H1 (cell line): ENCODE results near the gene SPAG16. TPM values are rescaled to one million over a fixed set of nuclear protein-coding genes. Genes with fewer than 3 reads are reported as not detected.

ENCODE experiments used
- CTCF ChIA-PET: fragments of 300-600 bp; sonication (Branson Sonifier 250); formaldehyde crosslinking; loops from one replicate; lab custom pipeline; 2021; ENCODE audit not compliant: partially characterized antibody; lab: Charles Lee
- POLR2A ChIA-PET: fragments of 300-600 bp; sonication (Branson Sonifier 250); formaldehyde crosslinking; loops from one replicate; lab custom pipeline; 2021; ENCODE audit warnings: inconsistent platforms; ENCODE audit not compliant: partially characterized antibody; lab: Charles Lee
- DNase-seq, 2 experiments: peaks; one replicate each; pipeline versions ENCODE4 v3.0.0 to v3.0.0-alpha.2; 2010 to 2022; ENCODE audit warnings: low spot score in 2 of 2, low read depth in 1 of 2, mixed read lengths in 1 of 2
- FAIRE-seq: peaks from 2 replicates; lab custom pipeline; 2011; peaks lifted over from hg19 to GRCh38; lab: Jason Lieb, UNC
- H2AFZ ChIP-seq: 2 replicates; pipeline ENCODE4 v1.8.1; 2012; ENCODE audit warnings: low read length, inconsistent platforms
- H2AK5ac ChIP-seq: 2 replicates; pipeline ENCODE4 v1.6.1; 2013; ENCODE audit warnings: low read depth, low read length
- H2BK120ac ChIP-seq: replicated peaks from 2 replicates; pipeline ENCODE3; 2013; ENCODE audit warnings: low read depth, low read length, inconsistent platforms
- H2BK12ac ChIP-seq: 2 replicates; pipeline ENCODE4 v1.6.1; 2013; ENCODE audit warnings: low read depth, low read length
- H2BK15ac ChIP-seq: 2 replicates; pipeline ENCODE4 v1.6.1; 2013; ENCODE audit warnings: low read length
- H2BK20ac ChIP-seq: 2 replicates; pipeline ENCODE4 v1.6.1; 2013; ENCODE audit warnings: low read length
- H2BK5ac ChIP-seq: 2 replicates; pipeline ENCODE4 v1.6.1; 2013; ENCODE audit warnings: low read depth, low read length
- H3K14ac ChIP-seq: 2 replicates; pipeline ENCODE4 v1.6.1; 2013; ENCODE audit warnings: inconsistent platforms; ENCODE audit not compliant: insufficient read length
- H3K18ac ChIP-seq: 2 replicates; pipeline ENCODE4 v1.6.1; 2013; ENCODE audit warnings: low read length; ENCODE audit errors: extremely low read depth
- H3K23ac ChIP-seq: 2 replicates; pipeline ENCODE4 v1.6.1; 2013; ENCODE audit warnings: inconsistent platforms; ENCODE audit not compliant: insufficient read length
- H3K23me2 ChIP-seq: 2 replicates; pipeline ENCODE4 v1.6.1; 2013; ENCODE audit warnings: low read depth, low read length
- H3K27ac ChIP-seq: 2 replicates; pipeline ENCODE4 v1.6.1; 2011; ENCODE audit warnings: low read depth, low read length, inconsistent platforms
- H3K27me3 ChIP-seq, 4 experiments: replicated peaks in 1 of 4; 1 replicate in 1 of 4; 2 replicates in 3 of 4; pipeline versions ENCODE4 v1.6.1 to v1.8.1; 2011 to 2013; ENCODE audit warnings: low read length in 3 of 4, mild to moderate bottlenecking in 3 of 4, inconsistent platforms in 2 of 4, mixed read lengths in 2 of 4, moderate library complexity in 1 of 4; ENCODE audit not compliant: control insufficient read depth in 3 of 4, insufficient read depth in 3 of 4; ENCODE audit errors: extremely low read depth in 1 of 4
- H3K36me3 ChIP-seq, 4 experiments: 2 replicates each; pipeline versions ENCODE4 v1.6.1 to v1.8.1; 2011 to 2013; ENCODE audit warnings: mild to moderate bottlenecking in 4 of 4, low read length in 3 of 4, moderate library complexity in 2 of 4, control low read depth in 1 of 4, inconsistent platforms in 1 of 4; ENCODE audit not compliant: insufficient read depth in 4 of 4, control insufficient read depth in 2 of 4
- H3K4ac ChIP-seq: replicated peaks from 2 replicates; pipeline ENCODE3; 2013; ENCODE audit warnings: low read length, low read depth, mixed read lengths, inconsistent platforms; ENCODE audit not compliant: insufficient read length
- H3K4me1 ChIP-seq, 4 experiments: replicated peaks in 1 of 4; 1 replicate in 1 of 4; 2 replicates in 3 of 4; pipeline versions ENCODE4 v1.6.1 to v1.8.1; 2011 to 2013; ENCODE audit warnings: low read length in 3 of 4, inconsistent platforms in 2 of 4, mixed read lengths in 1 of 4; ENCODE audit not compliant: insufficient read depth in 4 of 4, control insufficient read depth in 3 of 4
- H3K4me2 ChIP-seq, 2 experiments: 2 replicates each; pipeline versions ENCODE4 v1.6.1 to v1.8.1; 2011 to 2013; ENCODE audit warnings: low read depth in 2 of 2, low read length in 2 of 2, control low read depth in 1 of 2, inconsistent platforms in 1 of 2, mild to moderate bottlenecking in 1 of 2; ENCODE audit not compliant: insufficient read depth in 1 of 2
- H3K4me3 ChIP-seq, 4 experiments: fragments of 200-600, 300-600 bp in 1 of 4; sonication (generic), shearing (Covaris generic), sonication (Bioruptor Twin) in 1 of 4; 2 replicates each; pipeline versions ENCODE4 v1.5.1 to v1.8.1; 2011 to 2016; ENCODE audit warnings: low read length in 4 of 4, low read depth in 3 of 4, control low read depth in 2 of 4, inconsistent platforms in 2 of 4, mild to moderate bottlenecking in 2 of 4, mixed read lengths in 1 of 4, moderate library complexity in 1 of 4; ENCODE audit not compliant: insufficient read depth in 2 of 4; ENCODE audit errors: extremely low read depth in 1 of 4
- H3K56ac ChIP-seq: replicated peaks from 2 replicates; pipeline ENCODE3; 2013; ENCODE audit warnings: low read depth, mild to moderate bottlenecking, mixed read lengths, low read length, inconsistent platforms; ENCODE audit not compliant: insufficient read length
- H3K79me1 ChIP-seq: 2 replicates; pipeline ENCODE4 v1.6.1; 2013; ENCODE audit warnings: low read depth, low read length, control low read depth
- H3K79me2 ChIP-seq, 2 experiments: 2 replicates each; pipeline versions ENCODE4 v1.6.1 to v1.8.1; 2012 to 2013; ENCODE audit warnings: low read length in 2 of 2, mild to moderate bottlenecking in 2 of 2, inconsistent platforms in 1 of 2; ENCODE audit not compliant: insufficient read depth in 2 of 2, control insufficient read depth in 1 of 2
- H3K9ac ChIP-seq, 4 experiments: replicated peaks in 1 of 4; 1 replicate in 1 of 4; 2 replicates in 3 of 4; pipeline versions ENCODE4 v1.6.1 to v1.8.1; 2011 to 2013; ENCODE audit warnings: low read depth in 3 of 4, low read length in 3 of 4, control low read depth in 2 of 4, mild to moderate bottlenecking in 2 of 4, moderate library complexity in 2 of 4, inconsistent platforms in 1 of 4; ENCODE audit errors: extremely low read depth in 1 of 4
- H3K9me3 ChIP-seq, 2 experiments: 2 replicates each; pipeline versions ENCODE4 v1.6.1 to v1.8.1; 2012 to 2013; ENCODE audit warnings: mild to moderate bottlenecking in 2 of 2, moderate library complexity in 2 of 2, control low read depth in 1 of 2, inconsistent platforms in 1 of 2, low read depth in 1 of 2, low read length in 1 of 2, mixed read lengths in 1 of 2; ENCODE audit not compliant: insufficient read depth in 2 of 2
- H4K20me1 ChIP-seq, 2 experiments: replicated peaks in 1 of 2; 2 replicates each; pipeline versions ENCODE3 to v1.8.1; 2011 to 2013; ENCODE audit warnings: inconsistent platforms in 2 of 2, low read length in 2 of 2, mild to moderate bottlenecking in 1 of 2; ENCODE audit not compliant: insufficient read depth in 2 of 2, control insufficient read depth in 1 of 2
- H4K5ac ChIP-seq: 2 replicates; pipeline ENCODE4 v1.6.1; 2013; ENCODE audit warnings: low read length, low read depth, mixed read lengths, inconsistent platforms; ENCODE audit not compliant: insufficient read length
- H4K8ac ChIP-seq: 2 replicates; pipeline ENCODE4 v1.8.0; 2013; ENCODE audit warnings: mild to moderate bottlenecking, moderate library complexity, low read length, inconsistent platforms; ENCODE audit not compliant: insufficient read depth; ENCODE audit errors: extremely low read depth
- H4K91ac ChIP-seq: replicated peaks from 2 replicates; pipeline ENCODE3; 2013; ENCODE audit warnings: low read length, mixed read lengths, inconsistent platforms; ENCODE audit not compliant: insufficient read length
- ATF2 ChIP-seq: IDR thresholded peaks from 2 replicates; pipeline ENCODE4 v1.6.1; 2012; ENCODE audit warnings: low read length, inconsistent platforms
- CHD1 ChIP-seq: IDR thresholded peaks from 2 replicates; pipeline ENCODE4 v1.6.1; 2012; ENCODE audit warnings: low read depth, low read length, improper control_type of control experiment
- CTBP2 ChIP-seq: IDR thresholded peaks from 2 replicates; pipeline ENCODE4 v1.7.0; 2011; ENCODE audit warnings: borderline replicate concordance, mild to moderate bottlenecking, moderate library complexity, mixed read lengths, low read length; ENCODE audit not compliant: insufficient read depth, insufficient read length
- GTF2F1 ChIP-seq: IDR thresholded peaks from 2 replicates; pipeline ENCODE4 v1.6.1; 2012; ENCODE audit warnings: low read depth, low read length, improper control_type of control experiment, borderline replicate concordance
- HDAC2 ChIP-seq, 2 experiments: fragments of 300-600 bp in 1 of 2; sonication (generic) in 1 of 2; IDR thresholded peaks; 2 replicates each; pipeline ENCODE4 v1.6.1; 2011 to 2012; ENCODE audit warnings: low read depth in 2 of 2, low read length in 2 of 2, mild to moderate bottlenecking in 2 of 2, moderate library complexity in 2 of 2, borderline replicate concordance in 1 of 2, inconsistent platforms in 1 of 2
- HDAC6 ChIP-seq: IDR thresholded peaks from one replicate; pipeline ENCODE4 v1.7.1; 2012; ENCODE audit warnings: low read depth, mild to moderate bottlenecking, inconsistent platforms, low read length, moderate library complexity
- POLR2AphosphoS5 ChIP-seq: IDR thresholded peaks from 2 replicates; pipeline ENCODE4 v1.6.1; 2011; ENCODE audit warnings: low read depth, low read length
- POU5F1 ChIP-seq: IDR thresholded peaks from 2 replicates; pipeline ENCODE4 v1.6.1; 2011; ENCODE audit warnings: low read depth, mild to moderate bottlenecking, low read length, moderate library complexity
- RAD21 ChIP-seq, 2 experiments: IDR thresholded peaks in 1 of 2; conservative IDR thresholded peaks in 1 of 2; 2 replicates each; pipeline ENCODE4 v1.6.1; 2011; ENCODE audit warnings: low read depth in 2 of 2, low read length in 2 of 2, improper control_type of control experiment in 1 of 2, inconsistent platforms in 1 of 2, mild to moderate bottlenecking in 1 of 2, moderate library complexity in 1 of 2
- RXRA ChIP-seq: IDR thresholded peaks from 2 replicates; pipeline ENCODE4 v1.6.1; 2011; ENCODE audit warnings: low read depth, mild to moderate bottlenecking, low read length, moderate library complexity; ENCODE audit not compliant: insufficient read depth
- TBP ChIP-seq: IDR thresholded peaks from 2 replicates; pipeline ENCODE4 v1.6.1; 2011; ENCODE audit warnings: low read depth, low read length, improper control_type of control experiment
- WGBS, 2 experiments: shearing (Covaris generic) in 1 of 2; methylation state at CpG; one replicate each; pipeline versions ENCODE4 v1.1.6 to v1.1.7; 2013 to 2015; ENCODE audit warnings: low lambda C conversion rate in 2 of 2, mixed read lengths in 2 of 2, inconsistent platforms in 1 of 2, low coverage in 1 of 2, missing lambda C conversion rate in 1 of 2; ENCODE audit not compliant: insufficient replicate concordance in 2 of 2, insufficient coverage in 1 of 2, insufficient read length in 1 of 2; ENCODE audit errors: extremely low coverage in 1 of 2, missing lambda C conversion rate in 1 of 2; 5-methylcytosine and 5-hydroxymethylcytosine counted together
- polyA plus RNA-seq, 7 experiments: library from polyadenylated mRNA; depleted of rRNA in 3 of 7; stranded (reverse) in 5 of 7; unstranded in 2 of 7; fragments of >200 nt in 5 of 7; fragments of 200-250 nt in 2 of 7; gene quantifications; 1 replicate in 5 of 7; 2 replicates in 1 of 7; 4 replicates in 1 of 7; pipeline versions ENCODE4 v1.2.1 to v1.2.3, GENCODE V29; 2011 to 2013; ENCODE audit warnings: missing spikeins in 2 of 7, mixed read lengths in 2 of 7
- total RNA-seq: library from RNA; stranded (reverse); fragmentation: NEBNext Ultra II Directional; extraction: Animal tissue kit (Norgen Biotek cat#: 25700); gene quantifications from 2 replicates; pipeline ENCODE4 v1.2.1, GENCODE V29; 2021
- TF ChIP-seq, protein P1 (sequence below): IDR thresholded peaks from 2 replicates; pipeline ENCODE4 v1.6.1; 2012; ENCODE audit warnings: inconsistent platforms

SPAG16 gene
- total and polyA plus RNA-seq, 2 of the 8 experiments (the other 6 are each of a cell fraction or from before 2014, with no cell fraction given), result 6.0 to 14.9 TPM

GRCh38 chr2:214158851-214159250, 874.6 kb downstream of the SPAG16 start:
- WGBS, 2 experiments, result 100% methylated on average over 1 of the region's 1 CpG; no CpG with 5 or more reads in 1 of the 2 experiments
- H2BK5ac ChIP-seq, result no peak overlapping the region
- H3K14ac ChIP-seq, result no peak overlapping the region
- H3K4ac ChIP-seq, result no peak overlapping the region
- CTCF ChIA-PET, result no interaction called here
- H4K5ac ChIP-seq, result no peak overlapping the region
- H3K27me3 ChIP-seq, result no peaks in the 10 kb centered on the region
- POLR2A ChIA-PET, result no interaction called here
- no peak overlapping the region for H3K23ac ChIP-seq
- H4K20me1 ChIP-seq, result no peaks in the 10 kb centered on the region
- H3K23me2 ChIP-seq, result no peaks in the 10 kb centered on the region
- no peak overlapping the region for H2BK12ac ChIP-seq
- H2BK15ac ChIP-seq, result no peak overlapping the region
- H3K4me3 ChIP-seq, result no peak overlapping the region
- H2AFZ ChIP-seq, result no peak overlapping the region
- no peaks in the 10 kb centered on the region for H3K36me3 ChIP-seq
- H2BK20ac ChIP-seq, result no peak overlapping the region
- no peak overlapping the region for H3K27ac ChIP-seq
- no peak overlapping the region for H3K56ac ChIP-seq
- H3K79me2 ChIP-seq, result no peaks in the 10 kb centered on the region
- no peak overlapping the region for H4K8ac ChIP-seq
- no peak overlapping the region for H2BK120ac ChIP-seq
- no peak overlapping the region for H4K91ac ChIP-seq
- FAIRE-seq (no peak), DNase-seq (no peak)
- no peaks in the 10 kb centered on the region for H3K79me1 ChIP-seq
- no peak overlapping the region for H2AK5ac ChIP-seq
- no peak overlapping the region for H3K9ac ChIP-seq
- H3K18ac ChIP-seq, result no peak overlapping the region
- no peak overlapping the region for H3K4me2 ChIP-seq
- no peaks in the 10 kb centered on the region for H3K9me3 ChIP-seq
- H3K4me1 ChIP-seq, result no peaks in the 10 kb centered on the region
- TF ChIP-seq ATF2, result no peak
- TF ChIP-seq CTBP2, result no peak
- TF ChIP-seq, protein P1, sequence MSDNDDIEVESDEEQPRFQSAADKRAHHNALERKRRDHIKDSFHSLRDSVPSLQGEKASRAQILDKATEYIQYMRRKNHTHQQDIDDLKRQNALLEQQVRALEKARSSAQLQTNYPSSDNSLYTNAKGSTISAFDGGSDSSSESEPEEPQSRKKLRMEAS, result no peak
- no peak for TF ChIP-seq CHD1
- TF ChIP-seq POLR2AphosphoS5, result no peak
- TF ChIP-seq TBP, result no peak
- TF ChIP-seq RAD21 (IDR thresholded peaks at IDR 0.05 in 1 of 2, conservative IDR thresholded peaks at IDR 0.05 in 1 of 2; ENCODE audit: low read depth in 2 of 2, low read length in 2 of 2), result no peak
- TF ChIP-seq POU5F1, result no peak
- TF ChIP-seq HDAC6, result no peak
- no peak for TF ChIP-seq GTF2F1
- TF ChIP-seq RXRA, result no peak
- no peak for TF ChIP-seq HDAC2 (IDR thresholded peaks at IDR 0.05; ENCODE audit: borderline replicate concordance in 1 of 2, low read depth in 2 of 2, low read length in 2 of 2)
